GM21576 (cell line): ENCODE data around the gene HDAC5.

ENCODE experiments used
- ATAC-seq: cut with Tn5 transposase; IDR thresholded peaks from one replicate; pipeline ENCODE4 v1.9.1; 2021; ENCODE audit warnings: mild to moderate bottlenecking, moderate library complexity; ENCODE audit not compliant: unreplicated experiment

Gene HDAC5

DNA sequence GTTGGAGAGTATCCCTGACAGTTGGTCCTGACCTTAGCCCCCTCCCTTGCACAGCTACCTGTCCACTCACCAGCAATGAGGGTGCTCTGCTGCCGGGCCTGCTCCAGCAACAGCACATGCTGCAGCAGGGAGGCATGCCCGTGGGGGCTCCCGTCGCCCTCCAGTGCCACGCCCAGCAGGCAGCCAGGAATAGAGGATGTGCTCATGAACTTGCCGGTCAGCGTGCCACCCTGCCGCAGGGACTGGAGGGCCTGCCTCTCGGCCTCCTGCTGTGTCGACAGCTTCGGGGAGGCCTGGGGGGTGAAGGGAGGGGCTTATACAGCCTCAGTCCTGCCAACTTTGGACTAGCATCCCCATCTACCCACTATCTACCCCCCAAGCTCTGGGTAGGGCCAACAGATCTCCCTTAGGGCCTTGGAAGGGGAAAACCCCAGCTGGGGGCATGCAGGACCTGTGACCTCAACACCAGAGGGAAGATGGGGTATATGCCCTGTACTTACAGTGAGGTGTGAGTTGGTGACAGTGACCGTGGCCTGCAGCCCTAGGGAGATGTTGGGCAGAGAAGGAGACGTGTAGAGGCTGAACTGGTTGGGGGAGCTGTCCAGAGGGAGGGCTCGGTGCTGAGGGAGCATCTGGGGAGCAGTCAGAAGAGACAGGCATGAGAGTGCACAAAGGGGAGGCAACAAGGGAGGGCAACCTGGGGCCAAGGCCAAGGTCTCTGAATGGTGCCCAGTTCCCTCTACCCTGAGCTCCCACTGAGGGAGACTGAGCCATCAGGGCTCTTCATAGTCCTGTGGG is 32.0 kb downstream of the HDAC5 start:
- no peak for ATAC-seq

DNA sequence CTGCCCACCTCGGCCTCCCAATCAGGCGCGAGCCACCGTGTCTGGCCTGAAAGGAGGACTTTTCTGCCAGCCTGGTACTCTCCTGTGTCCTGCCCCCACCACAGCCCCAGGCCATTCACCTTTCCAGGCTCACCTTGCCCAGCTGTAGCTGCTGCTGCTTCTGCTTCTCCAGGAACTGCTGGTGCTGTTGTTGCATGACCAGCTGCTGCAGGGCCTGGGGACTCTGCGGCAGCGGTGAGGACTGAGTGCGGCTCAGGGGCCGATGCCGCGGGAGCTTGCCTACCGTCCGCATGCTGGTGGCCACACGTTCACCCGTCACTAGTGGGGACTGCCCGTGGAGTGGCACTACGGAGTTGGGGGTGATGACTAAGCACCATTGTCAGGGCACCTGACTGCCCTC is 35.2 kb downstream of the HDAC5 start:
- no peak for ATAC-seq

DNA sequence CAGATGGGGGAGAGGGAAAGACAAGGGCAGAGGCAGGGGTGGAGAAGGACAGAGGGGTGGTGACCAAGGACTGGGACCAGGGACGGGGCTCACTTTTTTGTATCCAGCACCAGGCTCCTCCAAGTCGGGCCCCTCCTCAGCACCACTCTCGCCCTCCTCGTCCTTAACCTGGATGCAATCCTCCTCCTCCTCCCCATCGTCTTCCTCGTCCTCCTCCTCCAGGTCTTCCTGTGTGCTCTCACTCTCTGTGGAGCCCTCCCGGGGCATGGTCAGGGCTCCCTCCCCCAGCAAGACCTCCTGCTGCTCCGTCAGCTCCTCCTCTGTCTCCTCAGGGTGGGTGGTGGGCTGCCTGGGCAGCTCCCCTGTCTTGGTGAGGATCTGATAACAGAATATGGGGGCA is 36.1 kb downstream of the HDAC5 start:
- ATAC-seq, result no peak

DNA sequence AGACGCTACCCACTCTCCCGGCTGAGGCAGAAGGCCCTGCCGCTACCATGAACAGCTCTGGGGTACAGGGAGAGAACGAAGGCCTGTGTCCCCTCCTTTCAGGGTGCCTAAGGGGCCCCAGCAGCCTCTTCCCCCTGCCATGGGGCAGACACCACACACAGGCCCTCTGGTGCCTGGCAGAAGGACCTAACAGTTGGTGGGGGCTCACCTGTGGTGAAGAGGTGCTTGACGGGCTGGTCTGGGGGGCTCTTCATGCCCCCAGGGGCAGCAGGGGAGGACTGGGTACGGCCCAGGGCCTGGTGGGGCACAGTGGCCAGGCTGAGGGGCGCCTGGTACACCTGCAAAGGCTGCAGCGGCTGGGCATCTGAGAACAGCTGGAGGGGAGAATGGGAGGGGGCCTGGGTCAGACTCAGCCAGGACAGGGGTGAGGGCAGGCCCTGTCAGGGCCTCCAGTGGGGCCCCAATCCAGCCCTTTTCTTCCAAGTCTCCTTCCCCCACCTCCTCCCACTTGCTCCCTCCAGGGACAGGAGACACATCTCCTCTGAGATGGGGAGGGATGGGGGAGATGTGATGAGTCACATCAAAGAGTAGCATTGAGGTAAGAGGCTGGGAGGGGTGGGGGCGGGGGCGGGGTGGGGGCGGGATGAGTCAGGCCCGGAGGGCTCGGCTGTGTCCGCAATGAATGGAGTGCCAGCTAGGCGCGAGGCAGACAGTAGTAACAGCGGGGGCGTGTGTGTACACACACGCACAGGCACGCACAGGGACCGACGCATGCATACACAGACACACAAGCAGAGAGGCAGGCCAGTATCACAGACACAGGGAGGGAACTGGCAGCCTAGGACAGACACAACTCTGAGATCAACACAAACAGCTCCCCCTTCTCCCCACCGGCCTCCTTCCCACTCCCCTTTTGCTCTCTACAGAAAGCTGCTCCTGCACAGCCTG is 36.8 kb downstream of the HDAC5 start:
- no peak for ATAC-seq

DNA sequence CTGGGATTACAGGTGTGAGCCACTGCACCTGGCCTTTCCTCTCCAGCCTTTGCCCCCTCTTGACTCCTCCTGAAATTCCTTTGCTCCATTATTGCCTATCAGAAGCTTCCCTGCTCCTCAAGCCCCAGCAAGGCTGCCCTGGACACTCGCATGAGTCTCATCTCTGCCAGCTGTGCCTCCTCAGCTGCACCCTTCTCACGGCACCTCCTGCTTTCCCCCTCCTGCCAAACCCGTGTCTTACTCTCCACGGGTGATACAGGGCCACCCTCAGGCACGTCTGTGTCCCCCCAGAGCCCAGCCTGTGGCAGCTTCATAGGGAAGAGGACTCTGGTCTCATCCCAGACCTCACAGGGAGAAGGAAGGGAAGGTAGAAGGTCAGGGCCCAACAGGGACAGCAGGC is 37.5 kb downstream of the HDAC5 start:
- ATAC-seq, result no peak

GRCh38 chr17:44084921-44085320 is 38.5 kb downstream of the HDAC5 start:
- ATAC-seq, result no peak

- no peak for ATAC-seq
Measured at GRCh38 chr17:44084131-44084538, 39.3 kb downstream of the HDAC5 start.

GRCh38 chr17:44083250-44083849 is 40.1 kb downstream of the HDAC5 start:
- no peak for ATAC-seq

DNA sequence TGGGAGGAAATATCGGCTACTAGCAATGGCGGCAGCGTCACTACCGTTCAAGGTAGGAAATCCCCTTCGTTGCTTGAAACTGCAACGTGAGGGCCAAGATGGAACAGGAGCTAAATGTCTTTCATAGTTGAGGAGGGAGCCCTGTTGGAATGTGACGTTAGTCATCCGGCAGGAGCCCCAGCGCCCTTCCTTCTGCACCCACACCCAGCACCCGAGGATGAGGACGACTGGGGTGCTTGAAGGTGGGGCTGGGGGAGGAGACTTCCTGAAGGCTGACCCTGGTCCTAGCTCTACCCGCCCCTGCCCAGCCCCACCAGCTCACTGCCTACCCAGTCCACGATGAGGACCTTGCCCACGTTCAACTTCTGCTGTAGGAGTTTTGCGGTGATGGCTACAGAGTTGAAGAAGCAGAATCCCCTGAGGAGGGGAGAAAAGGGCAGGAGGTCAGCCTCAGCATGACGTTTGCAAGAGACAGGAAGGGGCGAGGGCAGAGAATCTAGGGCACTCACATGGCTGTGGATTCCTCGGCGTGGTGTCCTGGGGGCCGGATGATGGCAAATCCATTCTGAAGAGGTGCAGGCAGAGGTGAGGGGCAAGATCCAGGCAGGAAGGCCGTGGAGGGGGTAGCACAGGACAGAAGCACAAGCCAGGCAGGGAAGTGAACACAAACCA is 41.0 kb downstream of the HDAC5 start:
- ATAC-seq, result no peak

GRCh38 chr17:44081681-44082080 is 41.8 kb downstream of the HDAC5 start:
- no peak for ATAC-seq

- no peak for ATAC-seq
Measured at GRCh38 chr17:44079877-44080821, 43.3 kb downstream of the HDAC5 start.

DNA sequence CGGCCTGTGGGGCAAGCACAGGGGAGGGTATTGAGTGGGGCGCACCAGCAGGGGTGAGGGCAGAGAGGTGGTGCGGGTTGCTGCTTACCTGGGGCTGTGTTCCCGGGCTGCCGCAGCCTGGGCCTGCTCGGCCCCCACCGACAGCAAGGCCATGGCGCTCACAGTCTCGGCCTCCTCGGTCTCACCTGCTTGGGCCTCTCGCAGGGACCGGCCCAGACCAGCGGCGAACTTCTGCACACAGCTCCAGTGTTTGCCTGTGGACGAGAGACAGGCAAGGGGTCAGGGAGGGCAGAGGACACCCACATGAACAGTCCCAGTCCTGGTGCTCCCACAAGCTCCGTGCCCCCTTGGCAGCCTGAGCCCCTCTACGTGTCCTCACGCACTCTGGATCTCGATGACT is 45.0 kb downstream of the HDAC5 start:
- ATAC-seq, result no peak

GRCh38 chr17:44077595-44077909 is 45.9 kb downstream of the HDAC5 start:
- no peak for ATAC-seq

DNA sequence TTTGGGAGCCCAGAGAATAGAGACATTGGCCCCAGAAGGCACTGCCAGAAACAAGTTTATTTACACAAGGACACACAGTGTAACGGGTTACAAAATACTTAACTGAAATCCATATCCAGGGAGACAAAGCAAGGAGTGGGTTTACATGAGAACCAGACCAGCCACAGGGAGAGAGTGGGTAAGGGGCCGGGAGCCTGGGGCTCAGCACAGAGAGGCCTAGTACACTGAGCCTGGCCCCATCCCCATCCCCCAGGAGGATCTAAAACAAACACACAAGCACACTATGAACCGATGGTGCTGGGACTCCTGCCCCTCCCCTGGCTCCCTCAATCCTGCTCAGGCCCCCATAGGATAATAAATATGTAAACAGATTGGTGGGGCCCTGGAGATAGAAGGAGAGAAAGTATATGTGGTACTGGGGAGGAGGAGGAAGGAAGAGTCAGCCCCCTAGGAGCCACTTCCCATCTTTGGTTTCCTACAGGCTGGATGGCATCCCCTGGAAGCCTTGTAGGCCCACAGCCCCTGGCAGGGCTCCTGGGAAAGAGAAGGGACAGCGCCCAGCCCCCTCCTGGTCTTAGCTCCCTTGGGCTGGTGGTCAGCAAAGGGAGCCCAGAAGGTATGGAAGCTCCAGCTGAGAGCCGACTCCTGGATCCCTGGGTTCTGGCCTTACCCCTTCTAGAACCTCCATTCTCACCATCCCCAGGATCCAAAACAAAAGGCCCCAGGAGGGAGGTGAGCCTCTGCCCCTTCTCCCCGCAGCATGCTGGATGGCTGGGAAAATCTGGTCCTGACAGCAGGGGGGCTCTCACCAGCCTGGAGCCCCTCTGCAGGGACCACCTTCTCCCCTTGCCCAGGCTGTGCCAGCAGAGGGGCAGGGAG is 46.5 kb downstream of the HDAC5 start:
- no peak for ATAC-seq

DNA sequence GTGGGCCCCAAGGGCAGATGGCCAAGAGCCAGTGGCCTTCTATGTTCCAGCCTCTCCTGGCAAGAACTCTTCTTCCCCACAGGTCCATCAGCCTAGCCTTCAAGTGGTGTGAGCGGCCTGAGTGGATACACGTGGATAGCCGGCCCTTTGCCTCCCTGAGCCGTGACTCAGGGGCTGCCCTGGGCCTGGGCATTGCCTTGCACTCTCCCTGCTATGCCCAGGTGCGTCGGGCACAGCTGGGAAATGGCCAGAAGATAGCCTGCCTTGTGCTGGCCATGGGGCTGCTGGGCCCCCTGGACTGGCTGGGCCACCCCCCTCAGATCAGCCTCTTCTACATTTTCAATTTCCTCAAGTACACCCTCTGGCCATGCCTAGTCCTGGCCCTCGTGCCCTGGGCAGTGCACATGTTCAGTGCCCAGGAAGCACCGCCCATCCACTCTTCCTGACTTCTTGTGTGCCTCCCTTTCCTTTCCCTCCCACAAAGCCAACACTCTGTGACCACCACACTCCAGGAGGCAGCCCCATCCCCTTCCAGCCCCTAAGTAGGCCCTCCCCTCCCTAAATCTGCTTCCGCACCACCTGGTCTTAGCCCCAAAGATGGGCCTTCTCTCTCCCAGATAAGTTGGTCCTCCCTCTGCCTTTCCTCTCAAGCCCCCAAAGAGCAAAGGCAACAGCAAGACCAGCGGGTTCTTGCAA is 47.7 kb downstream of the HDAC5 start:
- ATAC-seq, result no peak

- no peak for ATAC-seq
Measured at GRCh38 chr17:44074911-44075285, 48.5 kb downstream of the HDAC5 start.

GRCh38 chr17:44074231-44074910 is 49.1 kb downstream of the HDAC5 start:
- no peak for ATAC-seq

- ATAC-seq, result no peak
Measured at GRCh38 chr17:44071772-44072171, 51.7 kb downstream of the HDAC5 start.
